Vagina (tissue), 2 donors: Measurements from ENCODE around the gene RAC3. TPM values are rescaled to one million over a fixed set of nuclear protein-coding genes. Genes with fewer than 3 reads are reported as not detected.

Experiments used
- DNase-seq, 2 donors: peaks; one replicate each; pipeline ENCODE4 v3.0.0-alpha.2; 2017; ENCODE audit errors: extremely low spot score in 2 of 2
- H3K27ac ChIP-seq: fragments of 200-600 bp; sonication (generic); one replicate; pipeline ENCODE4 v1.5.1; 2019
- H3K27me3 ChIP-seq: fragments of 200-600 bp; sonication (generic); one replicate; pipeline ENCODE4 v1.5.1; 2019
- H3K36me3 ChIP-seq, 2 donors: fragments of 200-600 bp; sonication (generic); one replicate each; pipeline ENCODE4 v1.5.1; 2017 to 2019
- H3K4me1 ChIP-seq: fragments of 200-600 bp; sonication (generic); one replicate; pipeline ENCODE4 v1.5.1; 2019
- H3K4me3 ChIP-seq, 2 donors: fragments of 200-600 bp; sonication (generic); 1 replicate in 1 of 2; 2 replicates in 1 of 2; pipeline ENCODE4 v1.5.1; 2016 to 2019
- H3K9me3 ChIP-seq: fragments of 200-600 bp; sonication (generic); one replicate; pipeline ENCODE4 v1.5.1; 2019
- CTCF ChIP-seq, 3 experiments: fragments of 450-650 bp in 2 of 3; fragments of 200-600 bp in 1 of 3; sonication (generic) in 1 of 3; IDR thresholded peaks; one replicate each; pipeline ENCODE4 v1.5.1; 2017 to 2019; ENCODE audit warnings: antibody characterized with exemption in 3 of 3, mild to moderate bottlenecking in 2 of 3, moderate library complexity in 2 of 3
- POLR2A ChIP-seq, 2 donors: fragments of 450-650 bp; IDR thresholded peaks; one replicate each; pipeline ENCODE4 v1.6.1; 2017; ENCODE audit warnings: antibody characterized with exemption in 2 of 2, mild to moderate bottlenecking in 2 of 2, moderate library complexity in 2 of 2
- POLR2AphosphoS5 ChIP-seq, 2 donors: sonication (generic); formaldehyde crosslinking; IDR thresholded peaks; one replicate each; pipeline ENCODE4 v1.9.0; 2017; ENCODE audit warnings: antibody characterized with exemption in 2 of 2, mild to moderate bottlenecking in 2 of 2, low read depth in 1 of 2; ENCODE audit not compliant: insufficient read depth in 1 of 2
- intact Hi-C: fragments of 100-400 bp; cut with DNase I; formaldehyde crosslinking; loops from one replicate; pipeline ENCODE4 v1.15.1; 2023
- total RNA-seq: library from RNA; depleted of rRNA; stranded (reverse); fragments of >200 nt; gene quantifications from one replicate; pipeline ENCODE4 v1.2.3, GENCODE V29; 2016

RAC3 gene
- total RNA-seq, 1 donor from 2014 or later, result 12.8 TPM

- Histone ChIP-seq H3K27me3 (no peaks in the 10 kb centered on the region), H3K4me1 (peaks cover 24% of the 10 kb centered on the region), H3K36me3 (peaks cover 0 to 60% of the 10 kb centered on the region in 2 donors), H3K27ac (no peak overlapping the region), H3K9me3 (no peaks in the 10 kb centered on the region), H3K4me3 (no peak overlapping the region)
- no peak for DNase-seq
- intact Hi-C loops, result no loop called here
- TF ChIP-seq POLR2A (IDR thresholded peaks at IDR 0.05), result no peak
- no peak for TF ChIP-seq CTCF (IDR thresholded peaks at IDR 0.05)
- TF ChIP-seq POLR2AphosphoS5 (IDR thresholded peaks at IDR 0.05; ENCODE audit: insufficient read depth in 1 of 2, low read depth in 1 of 2), result no peak
Observed at GRCh38 chr17:82061047-82061925, 29.8 kb downstream of the RAC3 start.

DNA sequence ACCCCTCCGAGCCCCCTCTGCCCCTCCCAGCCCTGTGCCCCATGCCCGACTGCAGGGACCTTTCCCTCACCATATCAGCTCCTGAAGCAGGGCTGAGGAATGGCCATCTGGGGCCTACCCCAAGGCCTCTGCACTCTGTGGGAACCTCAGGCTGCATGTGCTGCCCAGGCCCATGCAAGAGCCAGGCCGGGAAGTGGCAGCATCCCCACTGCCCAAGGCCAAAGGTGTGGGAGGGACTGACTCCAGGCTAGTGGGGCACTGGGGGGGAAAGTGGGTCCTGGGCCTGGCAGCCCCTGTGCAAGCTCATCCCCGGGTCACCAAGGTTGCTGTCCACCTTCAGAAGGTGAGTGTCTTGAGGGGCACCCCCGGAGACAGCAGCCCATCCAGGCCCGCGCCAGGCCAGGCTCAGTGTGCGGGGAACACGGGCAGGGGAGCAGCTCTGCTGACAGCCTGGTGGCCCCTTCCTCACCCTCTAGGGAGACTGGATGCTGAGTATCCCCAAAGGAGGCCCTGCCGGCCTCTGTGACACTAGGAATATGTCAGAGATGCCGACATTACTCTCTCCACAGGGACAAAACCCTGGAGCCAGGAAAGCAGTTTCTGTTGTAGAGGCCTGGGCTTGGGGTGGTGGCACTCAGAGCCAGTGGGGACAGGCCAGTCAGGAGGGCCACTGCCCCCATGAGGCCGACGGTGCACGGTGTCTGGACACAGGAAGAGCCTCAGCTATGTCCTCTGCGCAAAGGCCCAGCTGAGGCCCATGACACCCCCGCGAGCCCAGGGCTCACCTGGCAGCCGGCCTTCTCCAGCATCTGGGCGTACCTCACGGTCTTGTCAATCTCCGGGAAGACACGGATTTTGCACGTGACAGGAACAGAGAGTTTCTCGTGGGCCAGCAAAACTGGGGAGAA is 30.9 kb downstream of the RAC3 start:
- no peak overlapping the region for H3K27ac ChIP-seq
- H3K9me3 ChIP-seq, result no peaks in the 10 kb centered on the region
- H3K36me3 ChIP-seq, result peaks cover 0 to 51% of the 10 kb centered on the region in 2 donors
- peaks cover 30% of the 10 kb centered on the region for H3K4me1 ChIP-seq
- H3K4me3 ChIP-seq, result no peak overlapping the region
- TF ChIP-seq POLR2AphosphoS5 (IDR thresholded peaks at IDR 0.05; ENCODE audit: insufficient read depth in 1 of 2, low read depth in 1 of 2) (no peak), POLR2A (IDR thresholded peaks at IDR 0.05) (no peak), CTCF (IDR thresholded peaks at IDR 0.05) (no peak)
- no peak for DNase-seq
- intact Hi-C loops, result no loop called here
- H3K27me3 ChIP-seq, result no peaks in the 10 kb centered on the region

GRCh38 chr17:82062984-82063368 is 31.5 kb downstream of the RAC3 start:
- intact Hi-C loops, result no loop called here
- peaks cover 0 to 47% of the 10 kb centered on the region in 2 donors for H3K36me3 ChIP-seq

More at GRCh38 chr17:82062984-82063368, 31.5 kb downstream of the RAC3 start:
- Histone ChIP-seq H3K4me3 (no peak overlapping the region), H3K9me3 (no peaks in the 10 kb centered on the region), H3K4me1 (peaks cover 30% of the 10 kb centered on the region), H3K27me3 (no peaks in the 10 kb centered on the region), H3K27ac (no peak overlapping the region)
- TF ChIP-seq POLR2A (IDR thresholded peaks at IDR 0.05), result no peak
- no peak for TF ChIP-seq CTCF (IDR thresholded peaks at IDR 0.05)
- TF ChIP-seq POLR2AphosphoS5 (IDR thresholded peaks at IDR 0.05; ENCODE audit: insufficient read depth in 1 of 2, low read depth in 1 of 2), result no peak
- DNase-seq, result no peak
